ENCODE data around the gene CCL15. TPM values are rescaled to one million over a fixed set of nuclear protein-coding genes. Genes with fewer than 3 reads are reported as not detected.

CCL15 gene
- total RNA-seq, 1 experiment from 2014 or later, result not detected

DNA sequence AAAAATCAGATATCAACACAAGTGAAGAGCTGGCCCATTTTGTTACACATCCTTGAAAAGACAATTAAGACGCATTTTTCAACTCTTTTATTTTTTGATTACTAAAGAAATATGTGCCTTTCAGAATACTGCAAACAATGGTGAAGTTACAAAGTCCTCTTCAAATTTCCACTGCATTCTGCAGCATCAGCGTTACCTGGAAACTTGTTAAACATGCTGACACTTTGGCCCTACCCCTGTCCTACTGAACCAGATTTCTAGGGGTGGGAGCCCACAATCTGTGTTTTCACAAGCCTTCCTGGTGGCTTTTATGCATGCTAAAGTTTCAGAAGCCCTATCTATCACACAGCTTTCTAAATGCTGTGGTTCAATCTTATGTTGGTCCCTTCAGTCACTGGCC lies 10.3 kb downstream of the CCL15 start:
- no peak for DNase-seq (ENCODE audit: low read depth)

- DNase-seq (ENCODE audit: low read depth), result peak; percentile 28
These were observed 13.2 kb downstream of the CCL15 start for GRCh38 chr17:35988164-35988563.

DNA sequence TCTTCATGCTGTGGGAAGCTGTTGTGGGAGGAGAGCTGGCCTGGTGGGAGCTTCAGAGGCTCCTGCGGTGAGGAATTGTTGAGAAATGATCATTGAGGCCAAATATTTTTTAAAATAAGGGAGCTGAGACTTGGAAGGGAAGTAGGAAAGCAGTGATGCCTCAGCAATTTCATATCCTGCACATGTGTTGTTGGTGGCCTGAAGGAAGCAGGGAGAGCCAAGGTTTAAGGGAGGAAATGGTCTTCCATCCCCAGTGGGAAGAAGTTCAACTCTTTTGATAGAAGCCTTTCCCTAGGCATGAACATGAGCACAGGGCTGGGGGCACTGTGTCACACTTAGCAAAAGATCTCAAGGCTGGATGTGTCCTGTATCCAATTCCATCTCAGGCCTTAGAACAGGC lies 14.7 kb downstream of the CCL15 start, which contains the start of gene CCL14:
Gene CCL14, minus strand, starts transcription at position 87 of the 400 bp plus-strand sequence. Its CDS starts 80 bp downstream, at position 7.
- no peak for DNase-seq (ENCODE audit: low read depth)

- DNase-seq (ENCODE audit: low read depth), result no peak
These were observed 17.2 kb downstream of the CCL15 start for GRCh38 chr17:35984140-35984539.

GRCh38 chr17:35982409-35983191 lies 18.8 kb downstream of the CCL15 start:
- DNase-seq (ENCODE audit: low read depth), result no peak

- no peak for DNase-seq (ENCODE audit: low read depth)
These were observed 19.4 kb downstream of the CCL15 start for GRCh38 chr17:35981908-35982330.

DNA sequence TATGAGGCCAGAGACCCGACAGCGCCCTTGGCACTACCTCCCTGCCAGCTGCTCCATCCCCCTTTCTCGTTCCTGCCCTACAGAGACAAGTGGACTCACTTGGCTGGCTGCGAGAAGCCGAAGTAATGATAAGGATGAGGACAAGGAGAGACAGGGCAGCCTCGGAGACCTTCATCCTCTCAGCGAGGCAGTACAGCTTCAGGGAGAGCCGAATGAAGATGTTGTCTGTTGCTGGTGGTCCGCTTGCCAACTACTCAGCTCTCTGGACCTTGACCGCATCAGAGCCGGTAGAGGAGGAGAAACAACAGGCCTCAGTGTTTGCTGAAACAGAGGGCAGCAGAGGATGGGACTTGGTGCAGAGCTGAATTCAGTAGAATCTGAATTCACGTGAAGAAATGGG lies 20.1 kb downstream of the CCL15 start, which contains the start of gene CCL16:
Gene CCL16, minus strand, starts transcription at position 252 of the 400 bp plus-strand sequence. Its CDS starts 77 bp downstream, at position 175.
- no peak for DNase-seq (ENCODE audit: low read depth)

GRCh38 chr17:35978346-35978745 lies 23.0 kb downstream of the CCL15 start:
- DNase-seq (ENCODE audit: low read depth), result no peak

- DNase-seq (ENCODE audit: low read depth), result no peak
These were observed 23.8 kb downstream of the CCL15 start for GRCh38 chr17:35977509-35977908.

GRCh38 chr17:35973333-35974260 lies 27.8 kb downstream of the CCL15 start:
- DNase-seq (ENCODE audit: low read depth), result peak; percentile 13

DNA sequence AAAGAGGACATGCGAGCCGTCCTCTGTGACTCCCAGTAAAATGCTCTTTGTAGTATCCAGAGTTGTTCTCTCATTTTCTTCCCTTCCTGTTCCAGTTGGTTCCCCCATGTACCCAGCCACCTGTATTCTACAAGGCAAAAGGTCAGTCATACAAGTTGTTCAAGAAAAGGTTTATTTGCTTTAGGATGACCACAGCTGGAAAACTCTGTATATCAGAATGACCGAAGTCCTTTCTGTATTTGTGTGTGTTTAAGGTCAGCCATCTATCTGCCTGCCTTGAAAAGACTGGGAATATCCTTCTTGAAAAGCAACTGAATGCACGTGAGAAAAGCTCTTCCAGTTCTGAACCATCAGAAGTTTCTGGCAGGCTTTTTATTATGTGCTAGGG lies 28.4 kb downstream of the CCL15 start:
- no peak for DNase-seq (ENCODE audit: low read depth)

DNA sequence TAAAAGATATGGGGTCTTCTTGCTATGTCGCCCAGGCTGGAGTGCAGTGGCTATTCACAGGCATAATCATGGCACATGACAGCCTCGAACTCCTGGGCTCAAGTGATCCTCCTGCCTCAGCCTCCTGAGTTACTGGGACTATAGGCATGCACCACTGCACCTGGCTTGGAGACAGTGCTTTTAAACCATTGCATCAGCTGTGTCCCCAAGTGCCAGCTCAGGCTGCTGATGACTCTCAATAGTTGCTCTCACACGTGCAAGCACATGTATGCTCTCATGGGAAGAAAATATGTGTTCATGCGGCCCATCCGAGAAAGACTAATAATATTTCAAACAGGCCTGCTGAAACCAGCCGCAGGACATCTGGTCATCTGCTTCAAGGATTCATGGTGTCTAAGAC lies 28.8 kb downstream of the CCL15 start:
- DNase-seq (ENCODE audit: low read depth), result no peak

DNA sequence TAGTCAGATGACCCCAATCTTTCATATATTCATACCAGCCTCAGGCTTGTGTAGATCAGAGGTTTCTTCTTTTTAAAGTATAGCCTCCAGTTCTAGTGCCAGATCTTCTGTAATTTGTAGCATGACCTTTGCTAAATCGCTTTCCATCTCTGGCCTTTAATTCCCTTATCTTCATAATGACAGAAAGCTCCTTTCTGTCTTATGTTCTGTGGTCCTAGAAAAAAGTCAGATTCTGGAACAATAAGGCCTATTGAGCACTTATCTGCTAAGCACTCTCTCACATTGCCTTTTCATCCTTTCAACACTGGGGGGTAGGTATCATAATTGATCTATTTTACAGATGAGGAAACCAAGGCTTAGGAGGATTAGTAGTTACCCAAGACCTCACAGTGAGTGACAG lies 29.3 kb downstream of the CCL15 start:
- DNase-seq (ENCODE audit: low read depth), result no peak

GRCh38 chr17:35969558-35970380 lies 31.6 kb downstream of the CCL15 start:
- DNase-seq (ENCODE audit: low read depth), result peak; percentile 65

GRCh38 chr17:35968520-35969054 lies 32.8 kb downstream of the CCL15 start:
- DNase-seq (ENCODE audit: low read depth), result no peak

DNA sequence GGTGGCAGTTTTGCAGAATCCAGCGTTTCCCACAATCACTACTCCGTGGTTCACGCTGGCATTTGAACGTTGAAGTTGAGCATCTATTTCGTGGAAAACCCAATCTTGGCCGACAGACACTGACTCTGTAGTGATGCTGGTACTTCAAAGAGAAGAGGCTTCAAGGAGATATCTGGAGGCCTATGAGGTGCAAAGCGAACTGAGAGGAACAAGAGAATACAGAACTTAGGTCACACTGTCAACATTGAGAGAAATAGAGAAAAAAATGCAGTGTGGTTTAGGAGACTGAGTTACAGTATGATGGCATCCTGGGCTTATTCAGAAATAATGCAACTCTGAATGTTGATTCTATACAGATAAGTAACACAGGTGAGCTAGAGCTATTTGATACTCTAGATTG lies 36.1 kb downstream of the CCL15 start:
- DNase-seq (ENCODE audit: low read depth), result no peak

DNA sequence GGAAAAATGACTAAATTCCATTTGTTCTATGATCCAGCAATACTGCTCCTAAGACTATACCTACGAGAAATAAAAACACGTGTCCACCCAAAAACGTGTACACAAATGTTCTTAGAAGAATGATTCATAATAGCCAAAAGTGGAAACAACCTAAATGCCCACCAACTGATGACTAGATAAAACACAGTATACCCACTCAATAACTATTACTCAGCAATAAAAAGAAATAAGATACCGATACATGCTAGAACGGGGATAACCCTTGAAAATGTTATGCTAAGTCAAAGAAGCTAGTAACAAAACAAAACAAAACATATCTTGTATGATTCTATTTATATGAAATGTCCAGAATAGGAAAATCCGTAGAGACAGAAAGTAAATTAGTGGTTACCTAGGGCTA lies 37.7 kb downstream of the CCL15 start:
- no peak for DNase-seq (ENCODE audit: low read depth)

GRCh38 chr17:35953720-35954119 lies 47.6 kb downstream of the CCL15 start:
- no peak for DNase-seq (ENCODE audit: low read depth)

GRCh38 chr17:35949401-35949800 lies 52.0 kb downstream of the CCL15 start:
- DNase-seq (ENCODE audit: low read depth), result no peak

- no peak for DNase-seq (ENCODE audit: low read depth)
These were observed 53.3 kb downstream of the CCL15 start for GRCh38 chr17:35948092-35948491.
